CD4-positive, alpha-beta T cell treated with Interferon alpha-2 for 1 hour (primary cell): ENCODE results near the gene ZNF710.

Experiments used
- DNase-seq, 2 donors: peaks; one replicate each; pipeline ENCODE4 v3.0.0-alpha.2; 2020 to 2022

ZNF710 gene

GRCh38 chr15:90083419-90083818, 82.3 kb downstream of the ZNF710 start:
- no peak for DNase-seq

- no peak for DNase-seq
These were observed 83.0 kb downstream of the ZNF710 start for GRCh38 chr15:90083954-90084607.

- DNase-seq, result no peak
These were observed 83.8 kb downstream of the ZNF710 start for GRCh38 chr15:90084876-90085423.

GRCh38 chr15:90085565-90085964, 84.4 kb downstream of the ZNF710 start:
- DNase-seq, result no peak

GRCh38 chr15:90086868-90087268, 85.7 kb downstream of the ZNF710 start:
- peak; percentile 44 to 64 for DNase-seq

- peak in 1 of 2 donors; percentile 37 for DNase-seq
These were observed 86.5 kb downstream of the ZNF710 start for GRCh38 chr15:90087454-90088154.

GRCh38 chr15:90090226-90090848, 89.2 kb downstream of the ZNF710 start:
- DNase-seq, result no peak

- DNase-seq, result no peak
These were observed 90.2 kb downstream of the ZNF710 start for GRCh38 chr15:90091156-90091931.

GRCh38 chr15:90095521-90095959, 94.4 kb downstream of the ZNF710 start:
- peak in 1 of 2 donors; percentile 59 for DNase-seq

GRCh38 chr15:90097475-90097874, 96.4 kb downstream of the ZNF710 start:
- DNase-seq, result peak; percentile 71 to 88

GRCh38 chr15:90099072-90099867, 98.1 kb downstream of the ZNF710 start:
- DNase-seq, result peak; percentile 33 to 74

GRCh38 chr15:90099868-90100831, 99.0 kb downstream of the ZNF710 start:
- DNase-seq, result peak in 1 of 2 donors; percentile 51

GRCh38 chr15:90101130-90101968, 100.2 kb downstream of the ZNF710 start:
- peak; percentile 34 to 46 for DNase-seq

- peak; percentile 64 to 78 for DNase-seq
These were observed 101.1 kb downstream of the ZNF710 start, which contains the start of gene IDH2 for GRCh38 chr15:90101969-90102890. TSS of gene IDH2 (minus strand) at chr15:90102468. CDS start at chr15:90102390, 78 bp downstream.

GRCh38 chr15:90103701-90104329, 102.7 kb downstream of the ZNF710 start:
- no peak for DNase-seq

- no peak for DNase-seq
These were observed 103.4 kb downstream of the ZNF710 start for GRCh38 chr15:90104551-90104950.

- no peak for DNase-seq
These were observed 104.4 kb downstream of the ZNF710 start for GRCh38 chr15:90105521-90105920.
